Transverse colon (tissue), 4 donors: ENCODE data around the gene EMD. TPM values are rescaled to one million over a fixed set of nuclear protein-coding genes. Genes with fewer than 3 reads are reported as not detected.

Experiments
- DNase-seq: peaks from one replicate; pipeline ENCODE4 v3.0.0-alpha.2; 2019
- H3K27ac ChIP-seq, 4 donors: fragments of 200-600 bp; sonication (generic); 2 replicates each; pipeline ENCODE4 v1.5.1; 2016 to 2018; ENCODE audit warnings: inconsistent platforms in 4 of 4
- H3K27me3 ChIP-seq: fragments of 200-600 bp; sonication (generic); 2 replicates; pipeline ENCODE4 v1.5.1; 2017; ENCODE audit warnings: inconsistent platforms
- H3K36me3 ChIP-seq, 4 donors: fragments of 200-600 bp; sonication (generic); 2 replicates each; pipeline ENCODE4 v1.5.1; 2017 to 2019; ENCODE audit warnings: inconsistent platforms in 4 of 4
- H3K4me1 ChIP-seq, 4 donors: fragments of 200-600 bp; sonication (generic); 2 replicates each; pipeline ENCODE4 v1.5.1; 2017 to 2020; ENCODE audit warnings: inconsistent platforms in 4 of 4
- H3K4me3 ChIP-seq, 4 donors: fragments of 200-600 bp; sonication (generic); 1 replicate in 1 of 4; 2 replicates in 3 of 4; pipeline versions ENCODE4 v1.5.1 to v1.6.1; 2017 to 2019; ENCODE audit warnings: inconsistent platforms in 4 of 4
- H3K9me3 ChIP-seq, 2 donors: fragments of 200-600 bp; sonication (generic); 2 replicates each; pipeline ENCODE4 v1.5.1; 2017 to 2019; ENCODE audit warnings: inconsistent platforms in 2 of 2
- EP300 ChIP-seq: sonication (generic); formaldehyde crosslinking; IDR thresholded peaks from one replicate; pipeline ENCODE4 v1.6.1; 2017; ENCODE audit warnings: antibody characterized with exemption, low read depth
- POLR2A ChIP-seq: fragments of 450-650 bp; IDR thresholded peaks from one replicate; pipeline ENCODE4 v1.6.1; 2016; ENCODE audit warnings: antibody characterized with exemption, mild to moderate bottlenecking, moderate library complexity
- POLR2AphosphoS5 ChIP-seq, 3 donors: sonication (generic); formaldehyde crosslinking; IDR thresholded peaks; one replicate each; pipeline ENCODE4 v1.6.1; 2016; ENCODE audit warnings: antibody characterized with exemption in 3 of 3
- WGBS, 2 donors: methylation state at CpG; one replicate each; pipeline ENCODE4 v1.1.5; 2018; ENCODE audit warnings: low coverage in 1 of 2; 5-methylcytosine and 5-hydroxymethylcytosine counted together
- in situ Hi-C, 4 donors: fragments of 200-750 bp; cut with MboI; loops; one replicate each; pipeline versions ENCODE4 v1.15.0 to v1.15.1; 2017; ENCODE audit warnings: low sequenced_read_pairs in 3 of 4, low pct_ligation_motif_present in 1 of 4, low pct_unique_long_range_greater_than_20kb in 1 of 4
- intact Hi-C: fragments of 100-400 bp; cut with DNase I; formaldehyde crosslinking; loops from one replicate; pipeline ENCODE4 v1.15.1; 2023; ENCODE audit warnings: low total_unique reads
- small RNA-seq, 4 donors: library from RNA; depleted of rRNA; stranded (forward); fragments of <200 nt; gene quantifications; one replicate each; pipeline ENCODE3, GENCODE V24; 2016
- total RNA-seq, 4 donors: library from RNA; depleted of rRNA; stranded (reverse); fragments of >200 nt; gene quantifications; one replicate each; pipeline ENCODE4 v1.1.0, GENCODE V29; 2016
- TF ChIP-seq, protein P1 (sequence below), 5 experiments: fragments of 200-600 bp in 3 of 5; fragments of 450-650 bp in 2 of 5; sonication (generic) in 3 of 5; IDR thresholded peaks; 1 replicate in 2 of 5; 2 replicates in 3 of 5; pipeline ENCODE4 v1.5.1; 2016 to 2017; ENCODE audit warnings: antibody characterized with exemption in 5 of 5, inconsistent platforms in 3 of 5, mild to moderate bottlenecking in 2 of 5, moderate library complexity in 1 of 5

EMD gene
- total RNA-seq, 4 donors from 2014 or later, result 27.3 to 89.8 (median 55.5) TPM

DNA sequence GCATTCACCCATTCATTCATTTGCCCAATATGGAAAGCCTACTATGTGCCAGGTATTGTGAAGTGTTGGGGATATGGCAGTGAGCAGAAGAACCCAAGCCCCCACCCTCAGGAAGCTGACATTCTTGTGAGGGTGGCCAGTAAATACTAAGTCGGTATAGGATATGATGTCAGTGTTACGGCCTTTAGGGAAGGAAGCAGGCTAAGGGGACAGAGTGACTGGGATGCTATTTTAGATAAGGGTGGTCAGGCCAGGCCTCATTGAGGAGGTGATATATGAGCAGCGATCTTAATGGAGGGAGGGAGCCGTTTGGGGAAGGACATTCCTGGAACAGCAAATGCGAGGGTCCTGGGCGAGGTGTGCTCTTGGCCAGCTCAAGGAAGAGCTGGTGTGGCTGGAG, 51.4 kb downstream of the EMD start:
- intact Hi-C loops, result no loop called here
- WGBS, 2 donors, result 58 to 90% methylated on average over 4 to 6 of the region's 6 CpGs

DNA sequence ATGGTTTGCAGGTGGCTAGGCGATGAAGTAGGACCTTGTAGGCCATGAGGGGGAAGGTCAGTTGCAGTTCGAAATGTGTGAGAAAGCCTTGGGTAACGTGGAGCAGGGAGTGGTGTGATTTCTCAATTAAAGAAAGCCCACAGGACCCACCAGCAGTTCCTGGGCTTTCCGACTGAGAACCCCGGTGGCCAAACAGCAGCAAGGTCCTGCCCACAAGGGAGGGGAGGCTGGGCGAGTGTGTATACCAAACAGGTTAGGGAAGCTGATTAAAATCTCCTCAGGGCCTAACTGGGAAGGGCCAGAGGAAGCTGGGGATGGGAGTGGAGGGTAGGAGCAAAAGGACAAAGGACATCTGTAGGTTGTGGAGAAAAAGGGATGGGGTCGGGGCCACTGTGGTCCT, 51.8 kb downstream of the EMD start:
- Histone ChIP-seq H3K27me3 (no peaks in the 10 kb centered on the region), H3K36me3 (no peaks in the 10 kb centered on the region), H3K27ac (peak overlapping the region in 1 of 4 donors; percentile 12), H3K9me3 (no peaks in the 10 kb centered on the region), H3K4me3 (no peak overlapping the region), H3K4me1 (peaks cover 0 to 15% (median 4%) of the 10 kb centered on the region in 4 donors)
- DNase-seq, result no peak
- 59 to 80% methylated on average over 1 to 7 of the region's 7 CpGs for WGBS, 2 donors
- intact Hi-C loops (no loop called here), in situ Hi-C loops (no loop called here)
- TF ChIP-seq, protein P1, sequence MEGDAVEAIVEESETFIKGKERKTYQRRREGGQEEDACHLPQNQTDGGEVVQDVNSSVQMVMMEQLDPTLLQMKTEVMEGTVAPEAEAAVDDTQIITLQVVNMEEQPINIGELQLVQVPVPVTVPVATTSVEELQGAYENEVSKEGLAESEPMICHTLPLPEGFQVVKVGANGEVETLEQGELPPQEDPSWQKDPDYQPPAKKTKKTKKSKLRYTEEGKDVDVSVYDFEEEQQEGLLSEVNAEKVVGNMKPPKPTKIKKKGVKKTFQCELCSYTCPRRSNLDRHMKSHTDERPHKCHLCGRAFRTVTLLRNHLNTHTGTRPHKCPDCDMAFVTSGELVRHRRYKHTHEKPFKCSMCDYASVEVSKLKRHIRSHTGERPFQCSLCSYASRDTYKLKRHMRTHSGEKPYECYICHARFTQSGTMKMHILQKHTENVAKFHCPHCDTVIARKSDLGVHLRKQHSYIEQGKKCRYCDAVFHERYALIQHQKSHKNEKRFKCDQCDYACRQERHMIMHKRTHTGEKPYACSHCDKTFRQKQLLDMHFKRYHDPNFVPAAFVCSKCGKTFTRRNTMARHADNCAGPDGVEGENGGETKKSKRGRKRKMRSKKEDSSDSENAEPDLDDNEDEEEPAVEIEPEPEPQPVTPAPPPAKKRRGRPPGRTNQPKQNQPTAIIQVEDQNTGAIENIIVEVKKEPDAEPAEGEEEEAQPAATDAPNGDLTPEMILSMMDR (IDR thresholded peaks at IDR 0.05), result no peak
- TF ChIP-seq EP300, result no peak
- no peak for TF ChIP-seq POLR2AphosphoS5 (IDR thresholded peaks at IDR 0.05)
- TF ChIP-seq POLR2A, result no peak

More for the DNA sequence above, 51.4 kb downstream of the EMD start:
- Histone ChIP-seq H3K27ac (peak overlapping the region in 1 of 4 donors; percentile 12), H3K27me3 (no peaks in the 10 kb centered on the region), H3K9me3 (no peaks in the 10 kb centered on the region), H3K4me1 (peaks cover 0 to 15% (median 4%) of the 10 kb centered on the region in 4 donors), H3K4me3 (no peak overlapping the region), H3K36me3 (no peaks in the 10 kb centered on the region)
- no peak for DNase-seq
- TF ChIP-seq POLR2AphosphoS5 (IDR thresholded peaks at IDR 0.05) (no peak), POLR2A (no peak), EP300 (no peak)
- TF ChIP-seq, protein P1 (IDR thresholded peaks at IDR 0.05), result no peak
- in situ Hi-C loops, result no loop called here

Small RNA genes lying within 50 kb of the gene (small RNA-seq; reads per million reads assigned to genes)
- gene SNORA70, result 0 reads per million in 4 donors

Other genes starting within 250 kb of the EMD start
- not detected for gene OPN1LW, start 235.1 kb upstream of the EMD start, total RNA-seq
- gene OPN1MW, start 196.7 kb upstream of the EMD start, total RNA-seq, result not detected
- not detected for gene OPN1MW2, start 159.5 kb upstream of the EMD start, total RNA-seq
- not detected for gene OPN1MW3, start 121.7 kb upstream of the EMD start, total RNA-seq
- gene TEX28, start 84.2 kb upstream of the EMD start, total RNA-seq, result not detected
- gene TKTL1, start 83.5 kb upstream of the EMD start, total RNA-seq, result not detected
- gene FLNA, start 4.7 kb upstream of the EMD start, total RNA-seq, result 1,000 to 10,000 TPM in 2 of 4 donors, 100 to 1,000 TPM in 2; 632 to 3,163 (median 1,262) TPM
- 1,000 to 10,000 TPM; 1,352 to 4,861 (median 3,415) TPM for gene RPL10, start 19.1 kb downstream of the EMD start, total RNA-seq
- gene DNASE1L1, start 30.0 kb downstream of the EMD start, total RNA-seq, result 100 to 1,000 TPM in 1 of 4 donors, 10 to 100 TPM in 3; 15.9 to 156 (median 36.9) TPM
- gene TAFAZZIN, start 32.2 kb downstream of the EMD start, total RNA-seq, result 100 to 1,000 TPM in 2 of 4 donors, 10 to 100 TPM in 2; 46.7 to 495 (median 101) TPM
- gene ATP6AP1, start 49.4 kb downstream of the EMD start, total RNA-seq, result 100 to 1,000 TPM in 1 of 4 donors, 10 to 100 TPM in 3; 26.5 to 118 (median 61.7) TPM
- gene GDI1, start 57.9 kb downstream of the EMD start, total RNA-seq, result 100 to 1,000 TPM in 3 of 4 donors, 10 to 100 TPM in 1; 86.6 to 173 (median 119) TPM
- 100 to 1,000 TPM in 1 of 4 donors, 10 to 100 TPM in 3; 39.9 to 130 (median 52.0) TPM for gene FAM50A, start 64.8 kb downstream of the EMD start, total RNA-seq
- gene PLXNA3, start 79.0 kb downstream of the EMD start, total RNA-seq, result 100 to 1,000 TPM in 1 of 4 donors, 10 to 100 TPM in 3; 17.3 to 128 (median 52.8) TPM
- 10 to 100 TPM in 2 of 4 donors, 1 to 10 TPM in 1, not detected in 1; 3.0 to 28.4 (median 23.3) TPM for gene LAGE3, start 100.0 kb downstream of the EMD start, total RNA-seq
- gene UBL4A, start 107.3 kb downstream of the EMD start, total RNA-seq, result 10 to 100 TPM; 19.9 to 50.7 (median 42.7) TPM
- gene SLC10A3, start 111.3 kb downstream of the EMD start, total RNA-seq, result 100 to 1,000 TPM in 1 of 4 donors, 10 to 100 TPM in 3; 26.7 to 117 (median 34.4) TPM
- gene FAM3A, start 136.9 kb downstream of the EMD start, total RNA-seq, result 100 to 1,000 TPM in 1 of 4 donors, 10 to 100 TPM in 3; 62.7 to 112 (median 72.5) TPM
- gene G6PD, start 167.6 kb downstream of the EMD start, total RNA-seq, result 10 to 100 TPM in 3 of 4 donors, 1 to 10 TPM in 1; 7.4 to 24.4 (median 19.3) TPM
- 10 to 100 TPM; 12.2 to 61.1 (median 25.1) TPM for gene IKBKG, start 168.3 kb downstream of the EMD start, total RNA-seq
- gene CTAG1A, start 205.8 kb downstream of the EMD start, total RNA-seq, result not detected
- gene CTAG1B, start 240.0 kb downstream of the EMD start, total RNA-seq, result not detected